ENCODE results near the gene WFS1.

Gene WFS1

GRCh38 chr4:6332042-6332668 lies 62.5 kb downstream of the WFS1 start:
- Mint-ChIP-seq H3K9me3 (no peaks in the 10 kb centered on the region), H3K4me3 (no peak overlapping the region), H3K36me3 (ENCODE audit: low read depth) (no peaks in the 10 kb centered on the region), H3K27me3 (ENCODE audit: low read depth, poor library complexity) (peaks cover 28% of the 10 kb centered on the region), H3K27ac (no peak overlapping the region), H3K4me1 (no peaks in the 10 kb centered on the region)
- DNase-seq = peak; percentile 72
- TF ChIP-seq CTCF (IDR thresholded peaks at IDR 0.05) = peak; percentile 76

DNA sequence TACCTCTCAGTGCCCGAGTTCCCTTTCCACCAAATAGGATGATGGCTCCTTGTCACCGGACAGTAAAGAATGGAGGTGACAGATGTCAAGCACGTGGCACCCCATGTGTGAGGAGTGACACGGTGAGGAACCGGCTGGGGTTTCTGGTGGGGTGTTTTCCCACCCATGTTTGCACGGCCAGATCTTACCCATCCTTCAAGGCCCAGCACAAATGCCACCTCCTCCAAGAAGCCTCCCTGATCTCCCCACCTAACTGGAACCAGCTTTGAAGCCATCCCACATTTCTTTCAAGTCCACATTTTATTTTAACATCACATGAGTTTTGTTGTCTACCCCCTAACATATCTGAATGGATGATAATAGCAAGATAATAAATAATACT lies 63.0 kb downstream of the WFS1 start:
- DNase-seq = no peak
- H3K36me3 Mint-ChIP-seq (ENCODE audit: low read depth) = no peaks in the 10 kb centered on the region
- no peak overlapping the region for H3K27ac Mint-ChIP-seq
- H3K4me1 Mint-ChIP-seq = peaks cover 4% of the 10 kb centered on the region
- TF ChIP-seq CTCF (IDR thresholded peaks at IDR 0.05) = no peak
- H3K4me3 Mint-ChIP-seq = no peak overlapping the region
- H3K27me3 Mint-ChIP-seq (ENCODE audit: low read depth, poor library complexity) = peaks cover 31% of the 10 kb centered on the region
- no peaks in the 10 kb centered on the region for H3K9me3 Mint-ChIP-seq

DNA sequence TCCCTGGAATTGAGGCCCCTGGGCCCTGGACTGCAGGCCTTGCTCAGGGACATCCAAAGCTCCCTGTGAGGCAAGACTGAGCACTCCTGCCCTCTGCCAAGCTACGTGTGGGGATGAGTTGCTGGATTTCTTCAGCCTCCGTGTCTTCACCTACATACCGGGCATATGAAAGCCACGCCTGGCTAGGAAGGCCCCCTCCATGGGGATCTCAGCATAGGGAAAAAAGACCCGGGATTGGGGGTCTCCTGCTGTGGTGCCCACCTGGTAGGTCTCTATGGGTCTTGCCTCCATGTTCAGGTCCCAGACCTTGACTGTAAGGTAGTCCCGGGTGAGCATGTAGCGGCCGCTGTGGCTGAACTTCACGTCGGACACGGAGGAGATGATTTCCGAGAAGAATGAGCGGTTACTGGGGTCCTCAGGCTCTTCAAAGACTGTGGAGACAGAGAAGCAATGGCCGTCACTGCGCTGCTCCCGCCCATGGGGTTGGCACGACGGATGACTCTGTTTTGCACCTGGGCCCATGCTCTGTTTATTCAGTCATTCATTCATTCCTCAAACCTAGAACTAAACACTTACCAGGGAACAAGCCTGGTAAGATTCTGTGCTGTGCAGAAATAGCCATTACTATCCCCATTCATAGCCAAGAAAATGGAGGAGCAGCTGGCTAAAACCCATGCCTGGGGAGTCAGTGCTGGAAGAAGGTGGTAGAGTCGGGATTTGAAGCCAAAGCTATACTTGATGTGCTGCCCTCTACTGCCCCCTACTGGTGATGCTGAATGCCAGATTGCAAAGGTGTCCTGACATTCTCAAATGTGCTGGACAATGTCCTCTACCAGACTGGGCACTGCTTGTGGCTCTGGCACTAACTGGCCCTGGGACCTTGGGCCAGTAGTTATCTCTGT lies 63.9 kb downstream of the WFS1 start:
- H3K27me3 Mint-ChIP-seq (ENCODE audit: low read depth, poor library complexity) = peaks cover 31% of the 10 kb centered on the region
- H3K36me3 Mint-ChIP-seq (ENCODE audit: low read depth) = no peaks in the 10 kb centered on the region
- DNase-seq = no peak
- no peak overlapping the region for H3K27ac Mint-ChIP-seq
- no peak overlapping the region for H3K4me3 Mint-ChIP-seq
- peaks cover 12% of the 10 kb centered on the region for H3K4me1 Mint-ChIP-seq
- TF ChIP-seq CTCF (IDR thresholded peaks at IDR 0.05) = peak; percentile 33
- no peaks in the 10 kb centered on the region for H3K9me3 Mint-ChIP-seq

GRCh38 chr4:6334203-6334887 lies 64.7 kb downstream of the WFS1 start:
- H3K4me3 Mint-ChIP-seq = no peak overlapping the region
- peaks cover 27% of the 10 kb centered on the region for H3K27me3 Mint-ChIP-seq (ENCODE audit: low read depth, poor library complexity)
- H3K9me3 Mint-ChIP-seq = no peaks in the 10 kb centered on the region
- H3K27ac Mint-ChIP-seq = no peak overlapping the region
- no peak for DNase-seq
- peaks cover 12% of the 10 kb centered on the region for H3K4me1 Mint-ChIP-seq
- TF ChIP-seq CTCF (IDR thresholded peaks at IDR 0.05) = no peak
- H3K36me3 Mint-ChIP-seq (ENCODE audit: low read depth) = no peaks in the 10 kb centered on the region

DNA sequence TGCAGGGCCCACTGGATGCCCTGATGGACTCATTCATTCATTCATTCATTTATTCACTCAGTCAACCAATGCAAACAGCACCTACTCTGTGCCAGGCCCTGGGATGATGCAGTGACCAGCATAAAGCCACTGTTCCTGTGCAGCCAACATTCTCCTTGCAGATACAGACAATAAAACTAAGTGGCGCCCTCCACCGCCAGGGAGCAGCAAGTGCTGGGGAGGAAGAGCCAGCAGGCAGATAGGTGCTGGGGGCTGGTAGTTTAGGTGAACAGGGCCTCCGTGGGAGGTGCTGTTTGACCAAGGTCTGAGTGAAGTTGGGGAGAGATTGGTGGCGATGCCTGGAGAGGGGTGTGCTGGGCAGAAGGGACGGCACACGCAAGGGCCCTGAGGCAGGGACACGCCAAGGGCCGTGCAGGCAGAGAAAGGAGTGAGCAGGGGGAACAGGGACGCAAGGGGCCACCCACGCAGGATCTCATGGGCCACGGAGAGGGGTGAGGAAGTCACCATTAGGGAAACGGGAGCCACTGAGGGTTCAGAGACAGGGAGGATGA lies 65.5 kb downstream of the WFS1 start:
- peaks cover 21% of the 10 kb centered on the region for H3K27me3 Mint-ChIP-seq (ENCODE audit: low read depth, poor library complexity)
- peaks cover 12% of the 10 kb centered on the region for H3K4me1 Mint-ChIP-seq
- DNase-seq = no peak
- no peak overlapping the region for H3K4me3 Mint-ChIP-seq
- no peaks in the 10 kb centered on the region for H3K36me3 Mint-ChIP-seq (ENCODE audit: low read depth)
- no peak overlapping the region for H3K27ac Mint-ChIP-seq
- no peak for TF ChIP-seq CTCF (IDR thresholded peaks at IDR 0.05)
- no peaks in the 10 kb centered on the region for H3K9me3 Mint-ChIP-seq
